Measurements from ENCODE around the gene RAD51B. TPM values are rescaled to one million over a fixed set of nuclear protein-coding genes. Genes with fewer than 3 reads are reported as not detected.

RAD51B gene
- total RNA-seq, 6 experiments from 2014 or later: 2.7 to 5.8 (median 4.3) TPM

GRCh38 chr14:68446243-68447040 lies 626.9 kb downstream of the RAD51B start:
- peak overlapping the region in 2 of 3 donors; percentile 58 to 67 for H3K27ac ChIP-seq
- no peaks in the 10 kb centered on the region for H3K27me3 ChIP-seq
- H3K36me3 ChIP-seq: no peaks in the 10 kb centered on the region
- WGBS (ENCODE audit: insufficient coverage, low coverage, low lambda C conversion rate, missing lambda C conversion rate): 94% methylated on average over 7 of the region's 7 CpGs
- TF ChIP-seq CTCF (IDR thresholded peaks at IDR 0.05) (no peak), POLR2A (IDR thresholded peaks at IDR 0.05) (no peak)
- H3K4me1 ChIP-seq: peaks cover 0 to 32% (median 11%) of the 10 kb centered on the region in 4 donors
- DNase-seq: no peak
- H3K4me3 ChIP-seq: no peak overlapping the region
- no peak for ATAC-seq
- H3K9me3 ChIP-seq: no peaks in the 10 kb centered on the region
- intact Hi-C loops (cut with DNase I): no loop called here

- no peak for DNase-seq
- peaks cover 0 to 36% (median 15%) of the 10 kb centered on the region in 4 donors for H3K4me1 ChIP-seq
- TF ChIP-seq POLR2A (IDR thresholded peaks at IDR 0.05) (no peak), CTCF (IDR thresholded peaks at IDR 0.05) (no peak)
- no peak overlapping the region for H3K4me3 ChIP-seq
- H3K36me3 ChIP-seq: no peaks in the 10 kb centered on the region
- H3K27me3 ChIP-seq: no peaks in the 10 kb centered on the region
- 36% methylated on average over 4 of the region's 4 CpGs for WGBS (ENCODE audit: insufficient coverage, low coverage, low lambda C conversion rate, missing lambda C conversion rate)
- peak overlapping the region in 2 of 3 donors; percentile 58 to 67 for H3K27ac ChIP-seq
- ATAC-seq: peak; percentile 57 to 64 (median 60)
- intact Hi-C loops (cut with DNase I): no loop called here
- no peaks in the 10 kb centered on the region for H3K9me3 ChIP-seq
These were observed 628.1 kb downstream of the RAD51B start for GRCh38 chr14:68447581-68448251.

- no peak for TF ChIP-seq POLR2A (IDR thresholded peaks at IDR 0.05)
- no peak for TF ChIP-seq CTCF (IDR thresholded peaks at IDR 0.05)
- ATAC-seq (no peak), DNase-seq (no peak)
- WGBS (ENCODE audit: insufficient coverage, low coverage, low lambda C conversion rate, missing lambda C conversion rate): 55% methylated on average over 3 of the region's 3 CpGs
- H3K27ac ChIP-seq: peak overlapping the region in 2 of 3 donors; percentile 58 to 67
- no peaks in the 10 kb centered on the region for H3K36me3 ChIP-seq
- no peak overlapping the region for H3K4me3 ChIP-seq
- no peaks in the 10 kb centered on the region for H3K27me3 ChIP-seq
- H3K4me1 ChIP-seq: peaks cover 0 to 36% (median 15%) of the 10 kb centered on the region in 4 donors
- intact Hi-C loops (cut with DNase I): no loop called here
- no peaks in the 10 kb centered on the region for H3K9me3 ChIP-seq
These were observed 628.8 kb downstream of the RAD51B start for GRCh38 chr14:68448252-68448902.

- ATAC-seq (no peak), DNase-seq (no peak)
- H3K27me3 ChIP-seq: no peaks in the 10 kb centered on the region
- H3K9me3 ChIP-seq: no peaks in the 10 kb centered on the region
- intact Hi-C loops (cut with DNase I): no loop called here
- H3K4me1 ChIP-seq: peaks cover 0 to 35% (median 13%) of the 10 kb centered on the region in 4 donors
- H3K27ac ChIP-seq: no peak overlapping the region
- no peak overlapping the region for H3K4me3 ChIP-seq
- WGBS (ENCODE audit: insufficient coverage, low coverage, low lambda C conversion rate, missing lambda C conversion rate): 78% methylated on average over 4 of the region's 4 CpGs
- no peak for TF ChIP-seq POLR2A (IDR thresholded peaks at IDR 0.05)
- TF ChIP-seq CTCF (IDR thresholded peaks at IDR 0.05): no peak
- H3K36me3 ChIP-seq: no peaks in the 10 kb centered on the region
These were observed 630.1 kb downstream of the RAD51B start for GRCh38 chr14:68449561-68450181.
